ENCODE measurements around the gene PRDM15.

Gene PRDM15

GRCh38 chr21:41907496-41908258, 28.5 kb upstream of the PRDM15 start:
- no peak for DNase-seq

DNA sequence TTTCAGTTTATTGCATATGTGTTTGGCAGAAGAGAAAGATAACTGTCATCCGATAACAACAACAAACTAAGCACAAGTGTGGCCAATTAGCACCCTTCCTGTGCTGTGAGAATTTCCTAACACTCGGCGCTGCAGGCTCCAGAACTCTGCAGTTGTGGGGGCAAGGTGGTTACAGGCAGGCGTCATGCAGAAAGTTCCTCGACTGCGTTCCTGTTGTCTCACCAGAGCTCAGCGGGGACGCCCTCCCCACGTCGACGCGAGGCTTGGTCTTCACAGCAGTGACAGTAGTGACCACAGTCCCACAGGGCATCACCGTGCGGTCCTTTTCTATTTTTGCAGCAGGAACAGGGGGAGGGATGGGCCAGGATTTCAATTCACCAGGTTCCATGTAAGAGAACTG, 27.6 kb upstream of the PRDM15 start:
- DNase-seq = no peak

GRCh38 chr21:41903559-41904351, 24.6 kb upstream of the PRDM15 start:
- no peak for DNase-seq

- no peak for DNase-seq
Observed at GRCh38 chr21:41902946-41903345, 23.8 kb upstream of the PRDM15 start.

DNA sequence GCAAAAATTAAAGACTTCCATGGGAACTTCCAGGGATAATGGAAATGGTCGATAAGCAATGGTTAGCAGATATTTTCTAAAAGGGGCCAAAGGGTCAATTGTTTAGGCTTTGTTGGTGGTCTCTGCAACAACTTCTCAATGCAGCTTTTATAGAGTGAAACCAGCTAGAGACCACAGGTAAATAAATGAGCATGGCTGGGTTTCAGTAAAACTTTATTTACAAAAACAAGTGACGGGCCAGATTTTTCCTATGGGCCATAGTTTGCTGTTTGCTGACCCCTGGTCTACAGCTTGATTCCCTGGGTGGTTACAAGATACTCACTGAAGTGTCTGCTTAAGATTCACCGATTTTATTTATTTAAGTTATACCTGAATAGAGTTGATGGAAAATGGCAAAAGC, 22.6 kb upstream of the PRDM15 start:
- no peak for DNase-seq

DNA sequence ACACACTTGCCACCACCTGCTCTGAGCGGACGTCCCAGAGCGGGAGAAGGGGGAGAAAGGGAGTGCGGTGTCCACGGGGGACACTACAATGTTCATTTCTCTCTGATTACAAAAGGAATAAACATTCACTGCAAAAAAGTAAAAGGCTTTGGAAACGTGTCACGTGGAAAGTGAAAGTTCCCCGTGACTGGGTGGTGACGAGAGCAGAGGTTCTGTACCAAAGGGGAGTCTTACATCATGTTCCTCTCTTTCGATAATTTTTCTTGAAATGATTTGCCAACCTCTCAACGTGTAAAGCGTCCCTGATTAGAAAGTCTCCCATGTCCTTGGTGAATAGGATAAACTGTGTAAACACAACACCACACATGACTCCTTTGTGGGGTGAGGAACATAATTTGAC, 22.0 kb upstream of the PRDM15 start:
- no peak for DNase-seq

GRCh38 chr21:41900401-41900800, 21.3 kb upstream of the PRDM15 start:
- no peak for DNase-seq

- DNase-seq = no peak
Observed at GRCh38 chr21:41899426-41900202, 20.5 kb upstream of the PRDM15 start.

GRCh38 chr21:41898998-41899397, 19.9 kb upstream of the PRDM15 start:
- no peak for DNase-seq

- no peak for DNase-seq
Observed at GRCh38 chr21:41897700-41898099, 18.6 kb upstream of the PRDM15 start.

DNA sequence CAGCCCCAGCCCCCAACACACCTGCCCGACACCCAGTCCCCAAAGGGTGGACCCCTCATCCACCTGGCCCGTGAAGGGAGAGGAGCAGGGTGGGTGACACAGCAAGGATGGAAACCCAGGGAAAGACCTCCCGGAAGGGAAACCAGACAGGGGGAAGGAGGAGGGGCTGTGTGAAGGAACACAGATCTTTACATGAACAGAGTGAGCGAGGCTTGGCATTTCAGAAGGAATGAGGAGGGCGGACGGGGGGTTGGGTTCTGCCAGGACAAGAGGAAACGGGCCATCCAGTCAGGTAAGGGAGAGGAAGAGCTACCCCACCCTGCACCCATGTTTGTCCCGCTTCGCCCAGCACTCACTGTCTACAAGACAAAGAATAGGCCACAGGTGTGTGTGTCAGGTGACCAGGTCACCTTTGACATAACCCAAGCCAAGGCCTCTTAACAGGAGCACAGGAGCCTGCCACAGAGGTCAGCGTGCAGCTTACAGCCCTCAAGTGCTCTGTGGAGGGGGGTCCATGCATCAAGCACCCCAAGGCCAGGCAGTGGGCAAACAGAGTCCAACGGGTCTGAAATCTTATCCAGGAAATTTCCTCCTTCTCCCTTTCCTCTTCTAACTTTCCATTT, 18.0 kb upstream of the PRDM15 start:
- DNase-seq = no peak

- DNase-seq = no peak
Observed at GRCh38 chr21:41895643-41896493, 16.7 kb upstream of the PRDM15 start.

DNA sequence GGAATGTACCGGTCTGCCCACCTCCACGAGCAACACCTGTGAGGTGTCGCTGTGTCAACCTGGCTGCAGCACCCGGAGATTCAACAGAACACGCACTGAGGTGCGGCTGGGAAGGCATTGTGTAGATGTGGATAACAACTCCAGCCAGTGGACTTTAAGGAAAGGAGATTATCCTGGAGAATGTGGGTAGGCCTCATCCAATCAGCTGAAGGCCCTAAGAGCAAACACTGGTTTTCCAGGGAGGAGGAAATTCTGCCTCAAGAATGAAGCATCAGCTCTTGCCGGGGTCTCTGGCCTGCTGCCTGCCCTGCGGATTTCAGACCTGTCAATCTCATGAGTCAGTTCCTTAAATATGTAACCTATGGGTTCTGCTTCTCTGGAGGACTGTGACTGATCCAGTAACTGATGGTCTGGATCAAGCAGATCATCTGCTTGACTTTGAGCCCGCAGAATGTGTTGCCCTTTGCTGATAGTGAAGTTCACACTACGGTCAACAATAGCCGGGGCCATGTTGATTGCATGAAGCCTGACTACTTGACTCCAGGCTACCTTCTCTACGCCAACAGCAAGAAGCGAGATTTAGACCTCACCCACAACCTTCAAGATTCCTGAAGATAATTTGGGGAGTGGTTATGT, 15.9 kb upstream of the PRDM15 start:
- DNase-seq = no peak

DNA sequence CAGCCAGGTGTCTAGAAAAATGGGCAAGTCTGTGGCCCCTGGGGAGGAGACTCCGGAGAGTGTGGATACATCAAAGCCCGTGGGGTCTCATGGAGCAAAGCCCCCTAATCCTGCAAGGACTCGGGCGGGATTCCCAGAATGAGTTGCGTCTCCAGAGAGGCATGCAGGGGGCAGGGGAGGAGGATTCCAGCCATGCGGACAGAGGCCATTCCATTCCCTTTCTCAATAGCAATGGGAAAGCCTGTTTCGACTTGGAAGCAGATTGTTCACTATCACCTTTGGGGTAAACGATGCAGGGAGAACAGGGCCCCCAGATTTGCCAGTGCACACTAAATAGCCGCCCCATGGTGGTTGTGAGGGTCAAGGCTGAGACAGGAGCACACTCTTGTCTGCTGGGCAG, 15.4 kb upstream of the PRDM15 start:
- DNase-seq = no peak

DNA sequence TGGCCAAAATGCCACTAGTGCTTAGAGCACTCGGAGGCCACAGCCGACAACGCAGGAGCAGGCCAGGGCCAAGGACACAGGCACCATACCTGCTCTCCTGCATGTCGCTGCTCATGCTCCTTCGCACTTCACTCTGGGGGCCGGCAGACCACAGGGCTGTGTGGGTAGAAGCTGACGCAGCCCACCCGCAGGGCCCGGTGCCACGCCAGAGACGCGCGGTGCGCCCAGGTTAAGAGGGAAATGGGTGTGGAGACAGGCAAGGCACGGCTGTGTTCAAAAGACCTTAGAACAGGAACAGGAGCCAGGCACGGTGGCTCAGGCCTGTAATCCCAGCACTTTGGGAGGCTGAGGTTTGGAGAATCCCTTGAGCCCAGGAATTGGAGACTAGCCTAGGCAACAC, 13.6 kb upstream of the PRDM15 start:
- no peak for DNase-seq

DNA sequence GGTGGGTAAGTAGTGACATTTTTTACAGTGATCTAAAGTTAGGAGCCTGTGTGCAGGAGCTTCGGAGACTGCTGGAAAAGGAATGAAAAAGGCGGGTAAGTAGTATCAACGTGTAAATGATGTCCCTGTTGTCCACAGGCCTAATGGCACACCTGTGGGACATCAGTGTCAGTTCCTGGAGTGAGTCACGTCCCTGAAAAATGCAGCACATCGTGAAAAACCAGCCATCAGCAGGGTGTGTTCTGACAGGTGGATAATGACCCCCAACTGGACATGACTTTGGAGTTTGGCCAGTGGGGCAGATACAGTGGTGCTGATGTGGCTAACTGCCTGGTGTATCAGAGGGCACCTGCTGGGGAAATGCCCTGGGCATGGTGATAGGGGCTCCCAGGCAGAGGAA, 12.0 kb upstream of the PRDM15 start:
- no peak for DNase-seq

DNA sequence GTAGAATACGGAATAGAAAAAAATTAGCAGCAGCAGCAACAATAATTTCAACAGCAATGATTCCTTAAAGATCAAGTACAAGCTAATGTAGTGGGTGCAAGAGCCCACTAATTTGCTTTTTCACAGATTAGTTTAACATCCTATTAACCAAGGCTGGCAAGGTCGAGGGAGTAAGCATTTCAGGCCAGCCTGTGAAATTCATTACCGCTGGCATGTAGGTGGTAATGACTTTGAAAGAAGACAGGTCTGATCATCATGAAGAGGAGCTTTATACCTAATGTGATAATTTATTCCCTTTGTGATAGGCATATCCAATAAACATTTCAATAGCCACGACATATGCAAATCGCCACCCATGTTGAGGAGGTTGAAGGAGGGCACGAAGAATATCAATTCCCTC, 11.2 kb upstream of the PRDM15 start:
- DNase-seq = no peak

DNA sequence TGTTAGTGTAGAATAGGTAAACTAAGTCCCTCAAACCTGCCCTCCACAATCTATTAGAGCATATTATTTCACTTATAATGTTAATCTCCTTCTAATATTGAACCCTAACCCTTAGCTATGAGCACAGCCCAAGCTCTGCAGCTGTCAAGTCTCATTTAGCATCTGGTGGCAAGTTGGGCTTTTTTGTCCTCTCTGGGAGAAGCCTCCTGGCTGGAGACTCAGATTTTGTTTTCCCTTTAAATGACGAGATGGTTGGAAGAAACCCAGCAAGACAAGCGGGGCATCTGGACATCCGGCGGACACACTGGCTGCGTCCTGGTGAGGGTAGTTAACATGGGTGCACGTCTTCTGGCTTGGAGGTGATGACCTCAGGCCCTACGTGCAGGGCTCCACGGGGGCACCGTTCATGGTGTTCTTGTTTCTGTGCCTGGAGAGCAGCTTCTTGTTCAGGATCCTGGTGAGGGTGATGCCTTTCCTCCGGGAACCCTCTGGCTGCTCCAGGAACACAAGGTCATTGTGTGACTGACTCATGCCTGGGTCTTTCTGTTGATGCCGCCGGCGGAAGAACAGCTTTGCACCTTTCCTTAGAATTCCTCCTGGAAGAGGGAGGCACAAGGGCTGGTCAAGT, 9.7 kb upstream of the PRDM15 start:
- no peak for DNase-seq

GRCh38 chr21:41887667-41888066, 8.5 kb upstream of the PRDM15 start:
- DNase-seq = no peak

GRCh38 chr21:41886328-41886727, 7.2 kb upstream of the PRDM15 start:
- no peak for DNase-seq

DNA sequence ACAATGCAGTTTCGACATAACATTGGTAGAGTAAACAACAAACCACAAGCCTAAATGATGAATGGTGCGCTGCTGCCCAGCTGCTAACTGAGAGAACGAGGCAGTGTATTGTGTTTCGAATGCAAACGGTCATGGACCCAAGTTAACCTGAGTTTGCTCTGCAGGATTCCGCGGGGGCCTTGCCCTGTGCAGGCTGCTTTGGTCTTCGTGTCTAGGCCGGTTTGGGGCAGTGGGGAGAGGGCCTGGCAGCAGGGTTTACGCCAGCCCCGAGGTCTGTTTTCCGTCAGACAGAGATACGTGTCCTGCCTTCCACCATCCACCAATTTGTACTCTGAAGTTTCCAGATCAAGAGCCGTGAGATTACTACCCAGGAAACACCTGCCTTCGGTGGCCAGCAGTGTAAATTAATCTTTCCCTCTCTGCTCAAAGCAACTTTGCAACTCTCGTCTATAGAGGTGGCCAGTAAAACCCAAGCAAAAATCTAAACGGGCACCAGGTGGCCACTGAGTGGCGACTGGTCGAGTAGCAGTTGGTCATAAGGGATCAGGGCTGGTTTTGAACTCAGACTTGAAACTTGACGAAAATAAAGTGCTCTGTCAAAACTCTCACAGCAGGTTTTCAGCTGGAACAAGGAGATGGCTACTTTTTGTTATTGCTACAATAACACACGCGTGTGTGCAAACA, 6.3 kb upstream of the PRDM15 start:
- DNase-seq = no peak

All from hippocampal formation (tissue), 2 donors.